ENCODE results near the gene TMEM132E. TPM values are rescaled to one million over a fixed set of nuclear protein-coding genes. Genes with fewer than 3 reads are reported as not detected.
A peak's percentile ranks its signal among the peaks of the same experiment; 100 is the strongest.

The TMEM132E gene
- total RNA-seq, 1 experiment from 2014 or later: 0.42 TPM

DNA sequence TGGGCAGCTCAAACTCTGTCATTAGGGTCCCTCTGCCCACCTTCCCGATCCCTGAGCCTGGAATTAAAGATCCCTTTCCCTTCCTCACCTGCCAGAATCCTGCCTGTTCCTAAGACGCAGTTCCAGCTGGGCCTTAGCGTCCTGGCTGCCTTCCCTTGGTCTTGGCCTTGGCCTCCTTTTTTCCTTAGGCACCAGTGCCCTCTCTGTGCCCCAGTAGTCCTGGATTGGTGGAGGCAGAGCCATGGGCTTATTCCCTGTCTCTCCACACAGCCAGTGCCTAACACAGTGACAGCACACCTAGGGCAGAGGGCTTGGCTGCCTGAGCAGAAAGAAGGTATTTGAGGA is 3.5 kb downstream of the TMEM132E start:
- Histone ChIP-seq H4K5ac (ENCODE audit: insufficient read length, low read depth, low read length) (no peak overlapping the region), H2AFZ (ENCODE audit: low read length) (no peak overlapping the region), H2BK5ac (ENCODE audit: insufficient read length, low read length) (no peak overlapping the region), H2BK12ac (ENCODE audit: insufficient read length, low read depth, low read length) (no peak overlapping the region), H3K18ac (ENCODE audit: insufficient read length, low read depth, low read length) (no peak overlapping the region), H3K23ac (ENCODE audit: insufficient read length, low read depth, low read length) (no peak overlapping the region), H3K79me2 (ENCODE audit: insufficient read depth, low read length) (no peaks in the 10 kb centered on the region), H4K8ac (replicated peaks; ENCODE audit: insufficient read length, low read depth, low read length) (no peak overlapping the region), H4K91ac (ENCODE audit: insufficient read length, low read depth, low read length) (no peak overlapping the region), H3K9me3 (ENCODE audit: control insufficient read depth, low read depth, low read length) (no peaks in the 10 kb centered on the region), H2BK120ac (ENCODE audit: low read depth, low read length, poor library complexity, severe bottlenecking) (no peak overlapping the region), H3K27me3 (ENCODE audit: insufficient read depth, low read length) (peaks cover 83% of the 10 kb centered on the region), H3K56ac (ENCODE audit: insufficient read length, low read depth, low read length) (no peak overlapping the region), H3K4me1 (ENCODE audit: insufficient read depth, low read length) (peaks cover 3% of the 10 kb centered on the region; the same call in 1 of the 2 replicates), H3K4ac (ENCODE audit: low read depth, low read length) (no peak overlapping the region), H3K4me2 (ENCODE audit: insufficient read depth, insufficient read length, low read length) (no peak overlapping the region), H3K23me2 (ENCODE audit: insufficient read length, low read depth, low read length, poor library complexity, severe bottlenecking) (peaks cover 19% of the 10 kb centered on the region), H3K27ac (ENCODE audit: insufficient read length, low read depth, low read length) (no peak overlapping the region), H2AK5ac (ENCODE audit: insufficient read length, low read length) (no peak overlapping the region), H3K79me1 (ENCODE audit: insufficient read depth, low read depth, low read length, poor library complexity, severe bottlenecking) (no peaks in the 10 kb centered on the region), H3T11ph (ENCODE audit: low read length) (no peak overlapping the region), H4K20me1 (ENCODE audit: control insufficient read depth, insufficient read depth, insufficient read length) (no peaks in the 10 kb centered on the region), H2BK15ac (ENCODE audit: low read depth, low read length) (no peak overlapping the region), H3K9ac (ENCODE audit: extremely low read depth, insufficient read length, low read length) (no peak overlapping the region), H2BK20ac (ENCODE audit: low read depth, low read length, poor library complexity, severe bottlenecking) (no peak overlapping the region), H3K14ac (ENCODE audit: insufficient read depth, low read length) (no peak overlapping the region)
- WGBS (ENCODE audit: extremely low coverage, insufficient read length, low lambda C conversion rate): no CpG with 5 or more reads among the region's 3 CpGs
- Mint-ChIP-seq H3K27me3 (ENCODE audit: low read depth) (no peaks in the 10 kb centered on the region; the same call in none of the 2 replicates), H3K27ac (no peak overlapping the region), H3K4me1 (peaks cover 20 to 33% of the 10 kb centered on the region in 2 experiments), H3K36me3 (ENCODE audit: insufficient read depth in 1 of 3, low read depth in 3 of 3) (no peaks in the 10 kb centered on the region; a peak in 2 of 7 replicates), H3K9me3 (no peaks in the 10 kb centered on the region; a peak in 1 of 5 replicates), H3K4me3 (peak overlapping the region in 1 of 2 experiments; percentile 81; a peak in 2 of 5 replicates)
- TF ChIP-seq, protein P1, sequence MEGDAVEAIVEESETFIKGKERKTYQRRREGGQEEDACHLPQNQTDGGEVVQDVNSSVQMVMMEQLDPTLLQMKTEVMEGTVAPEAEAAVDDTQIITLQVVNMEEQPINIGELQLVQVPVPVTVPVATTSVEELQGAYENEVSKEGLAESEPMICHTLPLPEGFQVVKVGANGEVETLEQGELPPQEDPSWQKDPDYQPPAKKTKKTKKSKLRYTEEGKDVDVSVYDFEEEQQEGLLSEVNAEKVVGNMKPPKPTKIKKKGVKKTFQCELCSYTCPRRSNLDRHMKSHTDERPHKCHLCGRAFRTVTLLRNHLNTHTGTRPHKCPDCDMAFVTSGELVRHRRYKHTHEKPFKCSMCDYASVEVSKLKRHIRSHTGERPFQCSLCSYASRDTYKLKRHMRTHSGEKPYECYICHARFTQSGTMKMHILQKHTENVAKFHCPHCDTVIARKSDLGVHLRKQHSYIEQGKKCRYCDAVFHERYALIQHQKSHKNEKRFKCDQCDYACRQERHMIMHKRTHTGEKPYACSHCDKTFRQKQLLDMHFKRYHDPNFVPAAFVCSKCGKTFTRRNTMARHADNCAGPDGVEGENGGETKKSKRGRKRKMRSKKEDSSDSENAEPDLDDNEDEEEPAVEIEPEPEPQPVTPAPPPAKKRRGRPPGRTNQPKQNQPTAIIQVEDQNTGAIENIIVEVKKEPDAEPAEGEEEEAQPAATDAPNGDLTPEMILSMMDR (conservative IDR thresholded peaks at IDR 0.05): no peak
- no peak for DNase-seq
